ENCODE measurements around the gene IL1RAPL1.

IL1RAPL1 gene

DNA sequence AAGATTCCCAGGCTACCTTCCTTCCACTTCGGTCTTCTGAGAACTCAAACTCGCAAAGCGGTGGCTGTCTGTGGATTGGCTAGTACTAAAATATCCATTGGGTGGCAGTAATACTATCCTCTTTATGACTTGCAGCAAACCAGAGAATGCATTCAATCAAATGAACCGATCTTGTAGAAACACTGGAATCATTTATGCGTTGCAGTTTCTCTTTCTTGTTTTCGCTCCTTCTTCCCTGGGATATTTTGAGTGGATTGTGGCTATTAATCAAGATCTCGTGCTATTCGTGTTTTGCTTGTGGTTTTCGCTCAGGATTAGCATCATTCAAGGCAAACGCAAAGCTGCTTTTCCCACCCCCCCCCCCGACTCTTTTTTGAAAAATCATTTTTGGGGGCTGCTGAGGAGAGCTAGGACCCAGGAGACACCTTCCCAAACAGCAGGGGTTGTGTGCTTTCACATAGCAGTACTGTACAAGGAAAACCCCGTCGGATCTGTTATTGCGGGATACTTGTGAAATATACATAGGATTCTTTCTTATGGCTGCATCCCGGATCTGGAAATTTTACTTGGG lies at the start of gene IL1RAPL1:
TSS of gene IL1RAPL1 (plus strand) at position 466 of the 571 bp plus-strand sequence.
- no peak for DNase-seq (ENCODE audit: low spot score)

DNA sequence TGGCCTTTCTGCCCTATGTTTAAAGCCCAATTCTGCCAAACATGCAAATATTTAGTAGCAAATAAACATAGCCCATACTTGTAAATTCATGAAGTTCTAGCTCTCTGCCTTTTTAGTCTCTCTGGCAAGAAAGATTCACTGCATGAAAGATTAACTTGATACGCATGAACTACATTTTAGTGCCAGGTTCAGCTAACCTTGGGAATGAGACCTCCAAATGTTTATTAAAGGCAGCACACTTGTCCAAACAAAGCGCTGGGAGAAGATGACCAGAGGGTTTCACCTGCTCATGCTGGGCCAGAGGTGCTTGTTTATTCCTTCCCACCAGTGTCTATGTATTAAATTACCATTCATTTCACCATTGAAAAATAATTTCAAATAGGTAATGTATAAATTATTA lies 44.5 kb upstream of the IL1RAPL1 start:
- DNase-seq (ENCODE audit: low spot score) = no peak

DNA sequence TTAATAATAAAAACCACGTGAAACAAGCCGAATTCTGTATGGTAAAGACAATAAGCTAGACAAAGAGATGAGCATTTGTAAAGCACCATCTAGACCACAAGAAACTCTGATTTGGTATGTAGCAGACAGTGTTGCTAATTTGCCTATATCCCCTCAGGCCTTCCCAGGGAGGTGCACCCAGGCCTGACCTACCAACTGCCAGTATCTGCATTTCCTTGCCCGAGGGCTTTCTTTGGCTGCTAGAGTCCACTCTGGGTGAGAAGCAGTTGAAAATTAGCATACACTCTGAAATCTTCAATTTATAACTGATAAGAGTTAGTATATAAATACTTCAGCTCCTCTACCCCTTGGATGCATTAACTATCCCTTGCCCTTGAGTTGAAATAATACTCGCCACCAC lies 37.4 kb upstream of the IL1RAPL1 start:
- no peak for DNase-seq (ENCODE audit: low spot score)

DNA sequence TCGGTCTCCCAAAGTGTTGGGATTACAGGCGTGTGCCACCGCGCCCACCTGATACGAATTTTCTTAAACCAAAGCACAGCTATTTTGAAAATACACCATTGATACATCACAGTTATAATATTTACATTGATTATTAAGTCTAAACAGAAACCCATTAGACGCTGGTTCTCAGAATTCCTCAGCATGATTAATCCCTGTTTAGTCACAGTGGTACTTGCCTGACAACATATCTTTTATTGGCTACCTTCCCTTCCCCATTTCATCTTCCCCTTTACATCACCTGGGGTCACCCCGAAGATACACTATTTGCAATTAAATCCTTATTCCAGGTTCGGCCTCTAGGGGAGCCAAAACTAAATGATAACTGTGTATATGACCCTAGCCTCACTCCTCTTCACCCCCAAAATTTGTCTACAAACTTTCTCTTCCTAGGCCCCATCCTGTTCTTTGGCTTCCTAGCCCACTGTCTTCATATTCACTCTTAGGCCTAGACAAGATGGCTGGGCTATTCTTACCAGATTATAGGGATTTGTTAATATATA lies 36.8 kb upstream of the IL1RAPL1 start:
- no peak for DNase-seq (ENCODE audit: low spot score)

GRCh38 chrX:28552322-28552721 lies 34.9 kb upstream of the IL1RAPL1 start:
- DNase-seq (ENCODE audit: low spot score) = no peak

DNA sequence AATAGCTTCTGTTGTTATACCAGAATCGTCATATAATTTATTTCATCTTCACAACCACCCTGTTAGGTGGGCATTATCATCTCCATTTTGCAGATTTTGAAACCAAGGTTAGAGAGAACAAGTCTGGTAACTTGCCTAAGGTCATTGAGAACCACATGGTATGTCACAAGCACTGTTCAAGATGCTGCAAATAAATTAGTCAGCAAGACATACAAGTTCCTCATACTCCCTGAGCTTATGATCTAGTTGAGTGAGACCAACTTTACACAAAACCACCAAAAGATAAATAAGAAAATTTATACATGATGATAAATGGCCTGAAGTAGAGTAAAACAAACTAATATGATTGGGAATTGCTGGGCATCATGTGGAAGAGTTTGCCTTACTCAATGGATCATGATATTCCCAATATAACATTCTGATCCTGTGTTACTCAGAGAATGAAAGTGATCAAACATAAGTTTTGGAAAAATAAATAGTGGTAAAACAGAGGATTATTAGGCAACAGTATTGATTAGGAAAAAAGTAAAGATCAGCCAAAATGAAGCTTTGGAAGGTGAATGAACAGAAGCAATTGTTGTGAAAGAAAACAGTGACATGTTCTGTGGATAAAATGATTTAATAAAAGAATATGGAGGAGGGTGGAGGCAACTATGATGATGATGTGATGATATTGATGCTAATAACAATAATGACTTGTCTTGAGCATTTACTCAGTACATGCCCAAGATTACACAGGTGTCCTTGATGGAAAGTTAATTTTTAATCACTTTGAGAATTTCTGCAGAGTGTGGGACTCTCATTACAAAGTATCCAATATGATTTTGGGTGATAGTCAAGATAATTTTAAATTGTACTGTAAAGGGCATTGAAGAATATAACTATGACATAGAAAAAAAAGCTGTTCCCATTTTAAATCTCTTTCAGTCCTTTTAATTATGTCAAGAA lies 34.1 kb upstream of the IL1RAPL1 start:
- DNase-seq (ENCODE audit: low spot score) = no peak

DNA sequence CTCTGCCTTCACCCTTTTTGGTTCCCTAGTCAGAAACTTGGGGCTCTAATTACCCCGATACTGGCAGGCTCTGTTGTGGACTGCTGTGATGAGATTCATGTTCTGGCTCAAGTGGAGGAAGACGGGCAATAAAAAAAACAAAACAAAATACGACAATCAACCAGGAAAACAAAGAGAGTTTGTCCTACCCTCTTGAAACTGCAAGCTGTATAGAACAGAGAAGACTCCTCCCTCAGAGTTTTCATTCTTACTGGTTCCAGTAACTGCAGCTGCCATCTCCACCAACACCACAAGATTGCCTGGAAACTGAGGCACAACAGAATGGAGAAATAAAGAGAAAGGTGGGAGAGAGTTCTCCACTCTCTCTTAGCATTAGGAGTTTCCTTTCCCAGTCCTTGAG lies 11.1 kb upstream of the IL1RAPL1 start:
- no peak for DNase-seq (ENCODE audit: low spot score)

GRCh38 chrX:28581522-28581921 lies 5.7 kb upstream of the IL1RAPL1 start:
- no peak for DNase-seq (ENCODE audit: low spot score)

DNA sequence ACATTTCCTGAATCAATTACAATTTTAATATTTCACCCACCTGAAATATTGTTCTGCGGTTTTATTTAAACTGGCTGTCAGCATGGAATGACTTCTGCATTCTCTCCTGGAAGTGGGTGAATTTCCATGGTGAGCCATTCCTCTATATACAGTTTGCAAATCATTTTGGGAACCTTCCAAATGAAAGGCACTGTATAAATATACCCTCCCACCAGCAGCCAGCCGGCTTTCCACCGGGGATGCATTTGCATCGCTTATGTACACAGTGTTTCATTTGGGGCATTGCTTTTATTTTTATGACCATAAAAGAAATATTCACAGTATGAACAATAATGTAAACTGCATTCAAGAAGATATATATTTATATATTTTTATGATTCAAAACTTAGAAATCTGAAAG lies 4.7 kb upstream of the IL1RAPL1 start:
- DNase-seq (ENCODE audit: low spot score) = no peak

DNA sequence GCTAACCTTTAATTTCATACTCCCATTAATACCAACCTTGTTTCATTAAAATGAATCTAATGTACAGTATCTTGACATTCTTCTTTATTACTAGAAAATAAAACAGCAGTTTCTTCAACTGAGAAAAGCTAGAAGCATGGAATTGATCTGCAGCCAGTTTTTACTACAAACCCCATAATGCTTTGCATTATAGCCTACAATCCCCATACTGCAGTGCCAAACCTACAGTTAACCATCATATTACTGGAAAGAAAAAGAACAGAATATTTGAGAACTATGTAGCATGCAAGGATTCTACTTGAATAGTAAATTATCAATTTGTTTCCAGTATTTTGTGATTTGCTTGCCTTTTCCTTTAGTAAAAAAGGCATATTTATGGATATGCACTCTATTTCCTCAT lies 3.2 kb upstream of the IL1RAPL1 start:
- no peak for DNase-seq (ENCODE audit: low spot score)

DNA sequence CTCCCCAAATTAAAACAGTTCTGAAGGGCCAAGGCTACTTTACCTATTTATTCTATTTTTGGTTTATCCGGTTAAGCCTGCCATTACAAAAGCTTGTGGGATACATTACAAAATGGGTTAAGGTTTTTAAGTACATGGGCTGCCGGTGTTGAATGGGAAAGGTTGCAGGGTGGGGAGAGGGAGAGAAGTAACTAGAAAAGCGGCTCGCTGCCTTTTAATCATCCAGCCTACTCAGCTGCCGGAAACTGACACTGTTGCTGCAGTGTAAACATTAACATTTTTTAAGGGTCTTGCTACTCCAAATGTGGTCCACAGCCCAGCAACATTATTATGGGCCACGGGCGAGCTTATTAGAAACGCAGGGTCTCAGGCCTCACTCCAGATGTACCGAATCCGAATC lies 1.5 kb upstream of the IL1RAPL1 start:
- no peak for DNase-seq (ENCODE audit: low spot score)

DNA sequence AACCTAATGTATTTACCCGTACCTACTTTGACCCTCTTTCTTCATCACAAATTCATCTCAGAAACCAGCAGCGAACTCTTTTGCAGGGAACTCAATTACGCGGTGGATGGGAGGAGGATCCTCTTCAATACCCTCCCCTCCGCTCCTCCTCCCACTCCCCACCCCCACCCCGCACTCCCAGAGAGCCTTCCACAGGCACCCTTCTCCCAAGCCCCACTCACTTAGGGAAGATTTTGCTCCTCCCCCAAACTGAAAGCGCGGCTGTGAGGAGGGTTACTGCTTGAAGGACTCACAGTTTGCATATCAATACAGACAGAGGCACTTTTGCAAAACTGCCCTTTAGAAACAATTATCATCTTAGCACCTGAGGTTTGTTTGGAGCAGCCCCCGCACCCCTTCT lies 960 bp upstream of the IL1RAPL1 start:
- DNase-seq (ENCODE audit: low spot score) = no peak

GRCh38 chrX:28589046-28589445 lies 1.8 kb downstream of the IL1RAPL1 start:
- no peak for DNase-seq (ENCODE audit: low spot score)

DNA sequence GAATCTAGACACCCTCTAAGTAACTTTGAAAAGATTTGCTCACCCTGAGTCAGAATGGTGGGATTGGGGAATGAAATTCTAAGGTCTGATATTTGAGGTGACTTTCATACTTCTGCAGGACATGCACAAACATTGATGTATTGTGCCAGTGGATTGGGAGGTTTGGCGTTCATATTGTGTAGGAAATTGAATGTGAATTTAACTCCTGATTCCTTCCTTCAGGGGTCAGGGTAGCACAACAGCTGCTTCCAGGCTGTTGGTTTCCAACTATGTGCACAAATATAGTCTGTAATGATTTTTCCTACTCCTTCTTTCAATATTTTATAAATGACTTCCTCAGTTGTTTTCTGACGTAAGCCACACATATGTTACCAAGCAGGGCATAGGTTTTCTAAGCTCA lies 3.1 kb downstream of the IL1RAPL1 start:
- DNase-seq (ENCODE audit: low spot score) = no peak

GRCh38 chrX:28591542-28591941 lies 4.3 kb downstream of the IL1RAPL1 start:
- DNase-seq (ENCODE audit: low spot score) = no peak

DNA sequence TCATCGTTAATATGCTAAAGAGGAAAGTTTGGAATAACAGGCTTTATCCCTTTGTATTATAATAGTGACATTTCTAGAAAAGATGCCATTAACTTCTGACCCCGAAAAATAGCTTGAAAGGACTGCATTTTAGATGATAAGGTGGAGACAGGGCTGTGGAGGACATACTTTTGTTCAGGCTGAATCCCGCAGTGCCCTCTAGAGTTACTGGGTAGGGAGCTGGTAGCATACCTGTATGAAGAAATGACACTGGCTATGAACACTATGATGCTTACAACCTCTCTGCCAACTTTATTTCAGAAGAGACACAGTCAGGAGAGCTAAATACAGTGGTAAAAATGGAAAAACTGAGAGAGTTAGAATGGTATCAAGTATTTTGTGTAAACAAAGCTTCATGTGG lies 8.1 kb downstream of the IL1RAPL1 start:
- DNase-seq (ENCODE audit: low spot score) = no peak

DNA sequence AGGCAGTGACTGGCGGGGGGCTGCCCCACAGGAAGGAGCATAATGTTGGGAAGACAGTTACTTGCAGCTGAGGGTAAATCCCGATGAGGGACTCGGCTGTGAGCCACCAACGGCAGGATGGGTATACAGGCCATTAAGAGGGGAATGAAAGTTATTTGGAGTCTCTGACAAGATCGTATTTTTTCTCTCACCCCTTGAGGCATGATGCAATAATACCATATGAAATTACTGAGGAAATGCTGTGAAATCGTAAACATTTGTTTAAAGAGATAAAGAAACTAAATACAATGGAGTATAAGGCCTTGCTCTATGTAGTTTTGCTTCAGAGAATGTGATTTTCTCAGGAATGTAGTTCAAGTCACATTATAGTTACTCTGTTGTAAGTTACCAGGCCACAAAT lies 12.7 kb downstream of the IL1RAPL1 start:
- DNase-seq (ENCODE audit: low spot score) = no peak

DNA sequence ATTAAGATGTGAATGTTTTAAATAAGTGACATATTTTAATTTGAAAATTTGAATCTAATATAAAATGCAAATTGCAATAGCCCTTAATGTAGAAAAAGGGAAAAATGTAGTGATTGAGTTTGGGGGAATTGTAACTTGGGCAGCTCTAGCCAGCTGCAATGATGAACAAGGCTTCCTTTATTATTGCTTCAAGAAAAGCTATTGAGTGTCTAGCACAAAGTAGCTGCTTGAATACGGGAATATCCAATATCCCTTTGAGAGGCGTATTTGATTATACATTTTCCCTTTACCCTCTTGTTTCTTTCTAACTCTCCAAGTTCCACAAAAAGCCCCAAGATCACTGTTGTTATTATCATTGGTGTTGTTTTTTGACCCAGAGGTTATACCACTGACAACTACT lies 21.8 kb downstream of the IL1RAPL1 start:
- DNase-seq (ENCODE audit: low spot score) = no peak

- DNase-seq (ENCODE audit: low spot score) = no peak
These were observed 22.8 kb downstream of the IL1RAPL1 start for GRCh38 chrX:28609917-28610613.

DNA sequence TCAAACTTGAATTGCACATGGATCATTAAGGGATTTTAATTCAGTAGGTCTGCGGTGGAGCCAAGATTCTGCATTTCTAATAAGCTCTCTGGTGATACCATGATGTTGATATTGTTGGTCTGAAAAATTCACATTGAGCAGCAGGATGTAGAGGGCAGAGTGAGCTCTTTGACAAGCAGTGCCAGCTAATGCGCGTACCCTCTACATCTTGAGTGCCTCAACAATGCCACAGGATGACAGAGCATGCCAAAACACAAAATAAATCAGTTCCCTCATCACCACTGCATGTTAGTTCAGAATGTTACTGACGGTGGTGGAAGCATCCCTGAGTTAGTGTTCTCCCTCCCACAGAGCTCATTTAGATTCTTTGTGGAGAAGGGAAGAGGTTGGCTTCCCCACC lies 23.5 kb downstream of the IL1RAPL1 start:
- DNase-seq (ENCODE audit: low spot score) = no peak

GRCh38 chrX:28613558-28613957 lies 26.3 kb downstream of the IL1RAPL1 start:
- DNase-seq (ENCODE audit: low spot score) = no peak

DNA sequence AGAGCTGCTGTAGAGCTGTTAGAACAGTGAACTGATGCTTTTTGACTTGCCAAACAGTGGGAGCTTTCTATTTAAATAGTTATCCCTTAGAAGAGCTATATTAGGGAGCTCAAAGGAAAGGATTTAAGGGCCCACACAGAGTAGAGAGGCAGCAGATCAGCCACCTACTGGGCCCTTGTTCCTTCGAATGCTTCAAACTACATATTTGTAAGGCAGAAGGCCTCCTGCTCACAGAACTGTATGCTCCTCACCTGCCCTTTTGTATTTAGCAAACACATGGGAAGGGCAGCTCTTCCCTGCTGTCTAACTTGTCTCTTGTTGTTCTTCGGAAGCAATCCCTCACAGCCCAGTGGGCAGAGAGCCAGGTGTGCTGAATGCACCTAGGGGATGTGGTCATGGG lies 38.0 kb downstream of the IL1RAPL1 start:
- no peak for DNase-seq (ENCODE audit: low spot score)

DNA sequence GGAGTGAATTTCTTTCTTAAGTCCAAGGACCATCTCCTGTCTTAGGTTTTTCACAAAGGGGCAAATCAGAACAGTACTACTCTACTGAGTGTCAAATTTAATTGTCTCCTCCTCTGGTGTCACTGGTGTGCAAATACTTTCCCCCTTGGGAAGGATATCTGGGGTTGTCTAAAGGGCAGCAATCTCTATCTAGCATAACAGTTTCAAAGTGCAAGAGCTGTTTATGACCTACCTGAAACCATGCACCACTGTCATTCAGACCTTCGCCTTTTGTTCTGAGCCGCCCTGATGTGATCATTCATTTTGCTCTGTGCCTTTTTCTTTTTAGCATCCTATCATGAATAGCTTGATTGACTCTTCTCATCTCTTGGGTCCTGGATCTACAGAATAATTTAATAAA lies 39.3 kb downstream of the IL1RAPL1 start:
- no peak for DNase-seq (ENCODE audit: low spot score)
